GM19372 (cell line): Measurements from ENCODE around the gene IGF1R.

Source experiments
- ATAC-seq: cut with Tn5 transposase; IDR thresholded peaks from one replicate; pipeline ENCODE4 v1.9.1; 2021; ENCODE audit warnings: mild to moderate bottlenecking, low read depth, moderate library complexity; ENCODE audit not compliant: unreplicated experiment

Gene IGF1R

DNA sequence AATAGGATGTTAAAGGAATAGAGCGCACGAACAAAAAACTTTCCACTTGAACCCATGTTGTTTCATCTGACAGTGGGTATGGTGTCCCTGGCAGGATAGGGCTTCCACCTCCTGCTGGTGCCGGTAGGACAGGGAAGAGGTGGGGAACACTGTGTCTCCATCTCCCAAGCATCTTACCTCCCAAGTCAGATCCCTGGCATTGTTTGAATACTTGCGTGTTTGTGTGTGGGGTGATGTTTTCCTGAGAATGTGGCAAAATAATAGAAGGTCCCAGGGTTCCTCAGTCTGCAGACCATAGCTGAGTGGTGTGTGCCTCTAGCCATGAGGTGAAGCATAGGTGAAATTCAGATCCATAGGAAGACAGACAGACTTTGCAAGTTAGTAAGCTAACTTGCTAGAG is 119.4 kb downstream of the IGF1R start:
- no peak for ATAC-seq

DNA sequence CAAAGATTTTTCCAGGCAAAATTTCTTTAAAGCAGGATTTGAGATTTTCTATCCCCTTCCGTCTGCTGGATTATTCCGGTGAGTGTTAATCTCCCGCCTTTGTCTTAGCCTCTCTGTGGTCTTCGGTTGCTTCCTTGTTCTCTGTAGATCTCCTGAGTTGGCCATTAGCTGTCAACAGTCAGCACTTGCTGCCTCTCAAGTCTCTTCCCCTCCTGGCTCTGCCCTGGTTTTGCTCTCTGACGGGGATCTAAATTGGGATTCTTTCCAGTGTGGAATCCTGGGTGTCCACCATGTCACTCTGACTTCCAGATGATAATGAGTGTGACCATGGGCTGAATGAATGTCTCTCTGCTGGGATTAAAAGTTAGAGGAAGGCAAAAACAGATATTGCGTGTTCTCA is 121.5 kb downstream of the IGF1R start:
- ATAC-seq, result no peak

DNA sequence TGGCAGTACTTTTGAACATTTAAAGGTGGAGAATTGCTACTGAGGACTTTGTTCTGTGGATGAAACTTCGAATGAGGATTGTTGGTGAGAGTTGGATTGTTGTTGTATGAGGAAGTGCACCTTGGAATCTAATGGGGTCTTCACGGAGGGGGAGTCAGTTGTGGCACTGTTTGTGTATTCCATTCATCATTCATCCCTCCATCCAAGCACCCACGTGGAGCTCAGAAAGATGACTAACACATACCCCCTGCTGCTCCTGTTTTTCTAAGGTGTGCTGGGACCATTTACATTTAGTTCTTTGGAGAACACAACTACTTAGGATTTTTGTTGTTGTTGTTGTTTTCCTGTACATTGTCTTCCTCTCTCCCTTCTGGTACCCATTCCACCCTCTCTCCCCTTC is 122.6 kb downstream of the IGF1R start:
- no peak for ATAC-seq

DNA sequence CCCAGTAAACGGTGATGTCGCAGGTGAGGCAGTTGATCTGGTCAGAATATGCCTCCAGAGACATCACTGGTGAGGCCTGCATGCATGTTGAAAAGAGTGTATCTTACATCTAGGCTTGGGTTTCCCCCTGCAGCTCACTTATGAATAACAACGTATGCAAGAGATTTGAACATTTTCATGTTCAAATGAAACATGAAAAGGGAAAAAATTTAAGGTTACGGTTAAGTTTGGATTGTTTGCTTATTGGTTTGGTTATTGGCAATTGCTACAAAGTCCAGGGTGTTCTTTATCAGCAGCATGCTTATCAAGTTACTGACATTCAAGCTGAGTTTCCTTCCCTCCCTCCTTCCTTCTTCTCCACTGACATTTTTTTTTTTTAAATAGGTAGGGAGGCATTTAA is 123.2 kb downstream of the IGF1R start:
- ATAC-seq, result no peak

DNA sequence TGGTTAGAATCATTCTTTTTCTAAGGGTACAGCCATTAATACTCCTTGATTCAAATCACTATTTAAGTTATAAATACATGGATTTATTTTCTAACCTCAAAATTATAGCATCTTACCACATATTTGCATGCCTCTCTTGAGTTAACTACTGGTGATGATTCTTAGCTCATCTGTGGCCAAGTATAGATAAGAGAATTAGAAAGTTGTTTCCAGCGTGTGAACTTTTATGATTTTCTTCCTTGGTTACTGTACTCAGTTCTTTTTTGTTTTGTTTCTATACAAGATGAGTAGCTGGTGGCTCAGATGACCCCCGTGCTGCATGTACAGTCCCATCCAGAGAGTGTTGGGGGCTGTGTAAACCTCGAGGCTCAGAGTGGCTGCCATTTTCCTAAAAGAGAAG is 124.6 kb downstream of the IGF1R start:
- no peak for ATAC-seq

DNA sequence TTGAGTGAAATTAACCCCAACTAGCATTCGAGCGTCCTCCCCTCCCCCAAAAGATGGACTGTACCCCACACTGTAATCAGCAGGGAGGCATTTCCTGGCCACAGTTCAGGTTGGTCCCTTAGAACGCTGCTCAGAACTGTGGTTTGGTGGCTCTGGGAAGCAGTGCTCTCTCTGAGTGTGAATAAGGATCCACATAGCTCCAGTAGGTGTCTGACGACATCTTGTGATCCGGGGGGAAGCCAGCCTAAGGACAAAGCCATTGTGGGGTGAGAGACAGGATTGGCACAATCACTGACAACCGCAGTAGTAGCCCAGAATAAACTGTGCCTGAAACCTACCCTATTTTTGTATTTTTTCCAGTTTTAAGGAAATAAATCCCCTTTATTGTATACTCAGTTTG is 125.3 kb downstream of the IGF1R start:
- ATAC-seq, result no peak

DNA sequence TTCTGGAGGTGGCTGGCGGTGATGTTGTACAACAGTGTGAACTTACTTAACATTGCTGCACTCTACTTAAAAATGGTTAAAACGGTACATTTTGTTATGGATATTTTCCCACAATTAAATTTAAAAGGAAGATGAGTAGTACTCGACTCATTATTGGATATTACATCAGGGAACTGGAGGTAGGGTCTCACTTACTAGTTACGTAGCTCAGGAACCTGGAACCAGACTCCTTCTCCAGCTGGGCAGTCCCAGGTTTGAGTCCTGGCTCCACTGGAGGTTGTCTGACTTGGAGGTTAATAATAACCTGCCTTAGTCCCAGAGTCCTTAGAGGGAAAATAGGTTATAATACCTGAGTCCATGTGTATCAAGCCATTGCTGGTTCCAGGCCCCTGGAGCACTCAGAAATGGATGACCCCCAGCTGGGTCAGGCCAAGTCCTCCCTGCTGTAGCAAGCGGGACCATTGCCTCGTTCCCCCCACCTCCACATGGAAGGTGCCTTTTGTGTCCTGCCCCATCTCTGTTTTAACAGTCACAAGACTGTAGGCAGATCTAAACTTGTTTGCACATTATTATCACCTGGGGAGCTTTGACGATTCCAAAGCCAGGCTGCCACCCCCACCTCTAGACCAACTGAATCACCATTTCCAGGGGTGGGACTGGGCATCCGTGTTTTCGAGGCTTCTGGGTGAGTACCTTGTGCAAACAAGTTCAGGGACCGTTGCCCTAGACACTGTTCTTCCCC is 126.6 kb downstream of the IGF1R start:
- ATAC-seq, result no peak

DNA sequence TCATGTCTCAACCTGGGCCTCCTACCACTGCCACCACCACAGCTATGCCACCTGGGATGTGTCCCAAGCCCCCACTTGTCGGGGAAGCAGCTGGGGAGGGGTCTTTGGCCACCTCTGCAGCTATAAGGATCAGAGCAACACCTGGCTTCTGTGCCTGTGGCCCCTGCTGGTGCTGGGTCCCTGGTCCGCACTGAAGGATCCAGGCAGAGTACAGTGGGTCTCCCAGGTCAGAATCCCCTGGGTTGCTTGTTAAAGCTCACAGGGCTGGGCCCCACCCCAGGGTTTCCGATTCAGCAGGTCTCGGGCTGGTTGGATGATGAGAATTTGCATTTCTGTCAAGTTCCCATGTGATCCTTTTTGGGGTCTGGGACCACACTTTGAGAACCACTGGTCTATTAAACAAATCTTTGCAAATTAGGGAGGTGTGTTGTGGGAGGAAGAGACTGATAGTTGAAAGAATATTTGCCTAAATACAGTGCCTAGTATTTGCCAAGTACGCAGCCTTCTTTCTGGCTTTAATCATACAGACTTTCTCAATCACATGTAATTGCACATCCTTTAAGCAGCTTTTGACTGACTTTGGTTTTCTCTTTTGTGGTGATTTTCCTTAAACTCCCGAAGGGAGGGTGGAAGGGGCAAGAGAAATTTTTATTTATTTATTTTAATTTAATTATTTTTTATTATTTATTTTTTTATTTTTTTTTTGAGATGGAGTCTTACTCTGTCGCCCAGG is 127.3 kb downstream of the IGF1R start:
- ATAC-seq, result no peak

DNA sequence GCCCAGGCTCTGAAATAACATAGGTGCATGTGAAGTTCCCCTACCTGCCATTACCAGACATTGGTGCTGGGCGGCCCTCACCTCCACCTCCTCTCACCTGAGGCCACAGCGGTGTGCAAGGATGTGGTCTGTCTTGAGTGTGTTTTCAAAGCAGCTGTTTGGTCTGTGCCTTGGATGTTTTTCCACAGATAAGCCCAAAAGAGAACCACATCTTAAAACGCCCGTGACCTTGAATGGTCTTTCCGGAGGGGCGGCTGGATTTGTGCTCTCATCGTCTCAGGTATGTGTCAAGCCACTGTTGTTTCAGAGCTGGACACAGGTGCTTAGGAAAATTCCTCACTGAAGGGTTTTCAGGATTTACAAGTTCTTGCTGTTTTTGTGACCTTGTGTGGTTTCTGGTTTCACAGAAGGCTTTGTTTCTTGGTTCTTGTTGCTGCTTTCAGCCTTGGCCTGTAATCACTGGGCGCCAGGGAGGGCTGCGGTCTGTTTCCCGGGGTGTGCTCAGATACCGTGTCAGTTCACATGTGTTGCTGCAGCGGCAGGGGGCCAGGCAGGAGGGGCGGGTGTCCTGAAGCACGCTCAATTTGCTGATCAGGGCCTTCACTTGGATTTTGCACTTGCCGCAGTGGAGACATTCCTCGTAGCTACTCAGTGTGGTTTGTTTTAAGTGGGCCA is 128.4 kb downstream of the IGF1R start:
- no peak for ATAC-seq

DNA sequence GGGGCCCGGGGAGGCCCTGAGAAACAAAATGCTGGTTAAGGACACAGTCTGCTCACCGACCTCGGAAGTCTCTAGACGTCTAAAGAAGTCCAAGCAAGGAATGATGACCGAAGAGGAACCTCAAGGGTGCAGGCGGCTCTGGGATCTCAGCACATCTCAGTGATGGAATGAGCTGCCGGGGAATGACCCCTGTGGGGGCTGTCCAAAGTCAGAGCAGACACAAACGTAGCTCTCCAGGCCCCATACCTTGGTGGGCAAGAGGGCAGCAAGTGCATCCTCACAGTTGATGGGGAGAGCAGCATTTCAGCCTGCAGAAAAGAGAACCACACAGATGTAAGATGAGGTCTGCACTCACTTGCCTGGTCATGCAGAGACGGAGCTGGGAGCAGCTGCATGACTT is 129.1 kb downstream of the IGF1R start:
- no peak for ATAC-seq

DNA sequence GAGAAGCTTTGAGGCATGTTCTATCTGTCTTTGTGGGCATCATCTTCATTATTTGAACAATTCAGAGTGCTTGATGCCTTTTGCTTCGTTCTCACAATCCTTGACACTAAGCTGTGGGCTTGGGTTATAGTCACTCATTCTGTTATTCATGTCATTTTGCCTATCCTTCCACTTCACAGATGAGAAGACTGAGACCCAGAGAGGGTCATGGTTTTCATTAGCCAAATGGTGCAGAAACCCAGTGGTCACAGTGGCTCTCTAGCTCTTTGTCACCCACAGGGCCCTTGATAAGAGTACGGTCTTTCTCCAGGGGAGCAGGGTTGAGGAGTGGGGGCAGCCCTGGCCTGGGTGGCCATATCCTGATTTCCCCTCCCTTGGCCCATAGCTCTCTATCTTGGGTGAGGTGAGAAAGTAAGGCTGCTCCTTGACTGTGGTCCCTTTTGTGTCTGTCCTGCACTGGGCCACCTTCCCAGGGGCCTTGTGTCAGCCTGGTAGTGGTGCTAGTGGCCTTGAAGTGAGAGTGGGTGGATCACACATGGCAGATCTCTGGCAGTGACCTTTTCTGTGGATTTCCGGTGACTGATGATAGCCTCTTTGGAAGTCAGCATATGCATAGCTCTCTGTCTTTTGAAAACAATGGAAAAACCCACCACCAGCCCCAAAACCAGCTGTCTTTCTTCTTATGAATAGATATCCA is 130.1 kb downstream of the IGF1R start:
- ATAC-seq, result no peak

DNA sequence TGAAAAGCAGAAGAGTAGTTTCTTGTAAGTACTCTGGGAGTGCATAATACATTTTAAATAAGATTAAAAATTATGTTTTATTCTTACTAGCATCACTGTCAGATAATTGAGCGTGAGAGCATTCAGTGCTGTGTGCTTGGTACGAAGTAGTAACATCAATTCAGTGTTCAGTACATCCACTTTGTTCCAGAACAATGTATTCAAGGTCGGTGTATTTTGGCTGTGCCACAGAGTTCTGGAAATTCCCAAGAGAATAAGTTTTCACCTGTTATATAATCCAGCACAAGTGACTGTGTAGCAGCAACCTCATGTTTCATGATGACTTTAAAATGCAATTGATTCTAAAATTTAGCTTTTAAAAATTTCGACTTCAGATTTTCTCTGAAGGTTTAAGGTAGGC is 130.6 kb downstream of the IGF1R start:
- ATAC-seq, result no peak

DNA sequence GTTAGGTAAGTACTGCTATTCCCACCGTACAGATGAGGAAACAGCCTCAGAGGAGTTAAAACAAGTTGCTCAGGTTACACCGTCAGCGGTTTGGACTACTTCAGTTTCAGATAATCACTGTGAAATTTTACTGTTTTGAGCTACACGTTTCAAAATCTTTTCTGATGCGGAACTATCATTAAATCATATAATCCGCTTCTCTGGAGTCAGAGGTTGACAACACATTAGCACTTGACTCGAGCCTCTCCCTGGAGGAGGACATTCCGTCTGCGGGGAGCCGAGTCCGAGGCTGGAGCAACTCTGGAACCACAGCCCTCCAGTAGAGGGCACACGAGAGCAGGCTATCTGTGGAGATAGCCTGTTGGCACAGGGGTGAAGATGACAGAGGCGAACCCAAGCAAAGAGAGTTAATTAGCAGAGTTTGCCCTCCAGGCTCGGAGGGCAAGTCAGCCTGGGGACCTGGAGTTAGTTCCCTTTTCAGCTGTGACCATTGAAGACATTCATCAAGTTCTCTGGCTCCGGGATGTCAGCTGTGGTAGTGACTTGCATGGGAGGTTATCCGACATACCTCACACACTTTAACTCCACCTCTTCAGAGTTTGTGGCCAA is 131.2 kb downstream of the IGF1R start:
- peak; percentile 91 for ATAC-seq

DNA sequence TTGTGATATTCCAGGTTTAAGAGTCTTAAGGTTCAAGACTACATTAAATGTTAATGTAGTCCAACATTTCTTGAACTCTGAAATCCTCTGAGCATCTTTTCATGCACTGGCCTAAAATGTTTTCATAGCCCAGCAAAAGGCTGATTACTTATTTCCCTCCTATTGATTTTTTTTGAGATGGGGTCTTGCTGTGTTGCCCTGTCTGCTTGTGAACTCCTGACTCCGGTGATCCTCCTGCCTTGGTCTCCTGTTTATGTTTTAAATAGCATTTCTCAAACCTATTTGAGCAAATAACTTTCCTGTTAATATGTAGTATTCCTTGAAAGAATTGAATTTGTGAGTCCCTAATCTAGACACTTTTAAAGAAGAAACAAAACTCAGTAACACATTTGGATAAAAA is 133.5 kb downstream of the IGF1R start:
- ATAC-seq, result no peak

DNA sequence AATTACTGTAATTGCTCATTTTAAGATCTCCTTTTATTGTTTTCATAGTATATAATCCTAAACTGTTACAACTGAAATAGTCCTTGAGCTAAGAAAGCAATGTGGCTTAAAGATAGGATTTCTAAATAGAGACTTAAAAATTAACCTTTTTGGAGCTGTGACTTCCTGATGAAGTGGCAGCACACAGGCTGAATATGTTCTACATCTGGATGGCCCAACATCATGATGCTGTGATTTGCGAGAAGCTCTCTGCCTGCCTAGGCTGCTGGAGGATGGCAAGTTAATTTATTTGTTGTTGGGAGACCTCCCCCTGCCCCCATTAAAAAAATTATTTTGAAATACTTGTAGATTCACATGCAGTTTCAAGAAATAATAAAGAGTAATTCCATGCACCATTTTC is 134.5 kb downstream of the IGF1R start:
- no peak for ATAC-seq

DNA sequence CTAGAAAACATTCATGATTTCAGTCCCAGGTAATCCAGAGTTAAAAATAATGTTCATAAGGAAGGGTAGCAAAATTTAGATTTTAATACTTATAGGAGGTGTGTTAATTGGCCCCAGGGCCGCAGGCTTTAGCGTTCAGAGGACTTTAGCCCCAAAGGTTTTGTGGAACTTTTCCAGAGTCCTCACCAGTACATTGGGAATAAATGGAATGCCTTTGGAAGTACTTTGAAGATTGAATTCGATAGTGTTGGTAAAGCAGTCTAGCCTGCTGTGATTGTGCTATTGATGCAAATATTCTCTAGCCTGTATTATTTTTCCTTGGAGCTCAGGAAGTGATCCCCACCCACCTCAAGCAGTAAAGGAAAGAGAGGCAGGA is 137.1 kb downstream of the IGF1R start:
- no peak for ATAC-seq

DNA sequence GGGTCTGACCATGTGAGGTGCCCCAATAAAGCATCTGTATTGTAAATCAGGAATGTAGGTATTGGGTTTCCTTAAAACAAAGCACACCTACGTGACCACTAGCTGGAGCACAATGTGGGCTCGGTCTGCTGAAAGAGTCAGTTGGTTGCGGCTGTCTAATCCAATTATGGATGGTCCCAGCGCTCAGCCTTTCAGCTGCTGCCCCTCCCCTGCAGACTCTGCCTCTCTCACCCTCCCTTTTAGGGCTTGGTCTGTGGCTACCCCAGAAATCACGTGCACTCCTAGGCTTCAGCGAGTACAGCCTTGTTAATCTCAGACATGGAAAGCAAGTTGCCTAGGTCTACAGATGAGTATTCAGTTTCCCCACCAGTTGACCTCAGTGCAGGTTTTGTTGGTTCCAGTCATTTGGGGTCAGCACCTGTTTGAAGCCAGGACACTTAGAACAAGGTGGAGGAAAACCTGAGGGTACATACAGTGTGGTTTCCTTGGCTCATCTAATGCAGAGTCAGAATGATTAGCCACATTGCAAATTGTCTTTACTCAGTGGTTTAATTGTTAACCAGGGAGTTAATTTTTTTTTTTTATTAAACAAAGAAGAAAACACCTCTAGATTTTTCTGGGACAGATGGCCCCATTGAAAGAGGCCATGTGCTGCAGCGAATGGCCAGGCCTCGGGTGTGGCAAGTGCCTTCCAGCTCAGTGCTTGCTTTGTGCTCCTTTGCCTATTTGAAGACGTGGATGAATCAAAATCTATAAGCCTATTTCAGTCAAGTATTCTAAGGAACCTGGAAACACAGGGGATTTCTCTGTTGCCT is 137.7 kb downstream of the IGF1R start:
- ATAC-seq, result peak; percentile 62

DNA sequence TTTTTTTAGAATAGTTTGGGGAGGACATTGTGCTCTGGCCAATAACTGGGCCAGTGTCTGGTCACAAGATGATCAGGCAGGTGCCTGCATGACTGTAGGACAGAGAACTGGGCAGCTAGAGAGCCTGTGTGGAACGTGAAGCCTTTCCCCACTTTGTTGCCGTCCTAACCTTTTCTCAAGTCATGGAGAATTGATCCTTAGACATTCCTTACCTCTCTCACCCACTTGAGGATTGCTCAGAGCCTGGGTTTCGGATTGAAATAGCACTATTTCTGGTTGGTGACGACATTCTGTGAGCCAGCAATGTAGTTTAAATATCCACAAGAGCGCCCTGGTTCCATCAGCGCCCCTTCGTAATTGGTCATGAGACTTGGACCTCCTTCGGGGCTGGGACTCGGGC is 138.4 kb downstream of the IGF1R start:
- ATAC-seq, result peak; percentile 17

DNA sequence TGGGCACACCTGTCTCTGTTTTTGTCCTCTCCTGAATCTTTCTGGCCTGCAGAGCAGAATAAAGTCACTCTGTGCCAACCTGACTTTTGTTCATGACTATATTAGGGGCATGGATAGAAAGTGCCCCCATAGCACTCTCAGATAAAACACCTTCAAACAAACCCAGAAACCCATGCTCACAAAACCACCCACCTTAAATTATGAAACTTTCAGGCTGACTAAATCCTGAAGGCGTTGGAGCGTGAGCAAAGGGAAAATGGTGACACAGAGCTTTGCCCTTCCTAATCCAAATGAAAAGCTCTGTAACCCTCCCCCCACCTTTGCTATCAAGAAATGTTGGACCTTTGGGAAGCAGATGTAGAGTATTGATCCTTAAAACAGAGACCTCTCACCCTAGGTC is 138.9 kb downstream of the IGF1R start:
- no peak for ATAC-seq
